ENCODE data around the gene CA14. TPM values are rescaled to one million over a fixed set of nuclear protein-coding genes. Genes with fewer than 3 reads are reported as not detected.
A peak's percentile ranks its signal among the peaks of the same experiment; 100 is the strongest.

The CA14 gene
- total RNA-seq, 6 donors from 2014 or later: 0.61 to 1.0 (median 0.63) TPM; not detected in 2

DNA sequence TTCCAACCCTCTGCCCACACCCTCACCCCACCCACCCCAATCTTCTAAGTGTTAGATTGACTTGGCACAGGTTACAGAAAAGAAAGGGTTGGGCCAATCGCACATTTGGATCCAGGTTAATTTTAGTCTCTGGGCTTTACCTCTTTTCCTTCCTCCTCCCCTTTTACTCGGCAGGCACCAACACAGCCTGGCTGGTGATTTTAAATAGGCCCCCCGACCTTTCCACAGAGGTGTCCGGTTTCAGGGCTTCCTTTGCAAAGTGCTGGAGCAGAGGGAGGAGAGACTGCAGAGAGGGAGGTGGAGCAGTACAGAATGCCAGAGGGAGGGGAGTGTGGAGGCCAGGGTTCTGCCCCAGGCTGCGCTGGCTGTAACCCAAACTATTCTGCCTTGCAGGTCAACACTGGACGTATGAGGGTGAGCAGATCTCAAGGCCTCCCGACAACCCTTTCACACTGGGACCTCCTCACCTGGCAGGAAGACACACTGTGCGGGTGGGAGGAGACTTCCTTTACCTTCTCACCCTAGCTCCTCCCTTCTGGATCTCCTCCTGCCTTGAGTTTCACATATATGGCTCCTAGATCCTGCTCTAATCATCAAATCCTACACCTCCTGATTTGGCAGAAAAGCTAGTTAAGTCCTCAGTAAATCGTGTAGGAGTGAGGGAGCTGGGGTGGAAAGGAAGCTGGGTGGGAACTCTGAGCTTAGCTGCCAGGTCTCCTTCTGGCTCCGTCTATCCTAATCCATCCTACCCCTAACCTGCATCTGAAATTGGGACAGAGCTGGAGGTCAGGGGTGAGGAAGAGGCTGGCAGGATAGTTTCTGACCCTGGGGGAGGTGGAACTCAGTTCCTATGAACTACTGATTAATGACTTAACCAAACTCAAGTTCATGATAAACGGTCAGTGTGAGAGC is 2.4 kb downstream of the CA14 start:
- peak in 1 of 2 donors; percentile 91 for DNase-seq
- no peaks in the 10 kb centered on the region for H3K9me3 ChIP-seq
- H3K4me1 ChIP-seq: peaks cover 9 to 23% (median 13%) of the 10 kb centered on the region in 4 donors
- peak in 1 of 4 donors; percentile 54 for TF ChIP-seq POLR2A (IDR thresholded peaks at IDR 0.05)
- TF ChIP-seq EP300 (IDR thresholded peaks at IDR 0.05): no peak
- peak in 1 of 2 donors; percentile 30 for TF ChIP-seq POLR2AphosphoS5 (IDR thresholded peaks at IDR 0.05)
- TF ChIP-seq, protein P1, sequence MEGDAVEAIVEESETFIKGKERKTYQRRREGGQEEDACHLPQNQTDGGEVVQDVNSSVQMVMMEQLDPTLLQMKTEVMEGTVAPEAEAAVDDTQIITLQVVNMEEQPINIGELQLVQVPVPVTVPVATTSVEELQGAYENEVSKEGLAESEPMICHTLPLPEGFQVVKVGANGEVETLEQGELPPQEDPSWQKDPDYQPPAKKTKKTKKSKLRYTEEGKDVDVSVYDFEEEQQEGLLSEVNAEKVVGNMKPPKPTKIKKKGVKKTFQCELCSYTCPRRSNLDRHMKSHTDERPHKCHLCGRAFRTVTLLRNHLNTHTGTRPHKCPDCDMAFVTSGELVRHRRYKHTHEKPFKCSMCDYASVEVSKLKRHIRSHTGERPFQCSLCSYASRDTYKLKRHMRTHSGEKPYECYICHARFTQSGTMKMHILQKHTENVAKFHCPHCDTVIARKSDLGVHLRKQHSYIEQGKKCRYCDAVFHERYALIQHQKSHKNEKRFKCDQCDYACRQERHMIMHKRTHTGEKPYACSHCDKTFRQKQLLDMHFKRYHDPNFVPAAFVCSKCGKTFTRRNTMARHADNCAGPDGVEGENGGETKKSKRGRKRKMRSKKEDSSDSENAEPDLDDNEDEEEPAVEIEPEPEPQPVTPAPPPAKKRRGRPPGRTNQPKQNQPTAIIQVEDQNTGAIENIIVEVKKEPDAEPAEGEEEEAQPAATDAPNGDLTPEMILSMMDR (IDR thresholded peaks at IDR 0.05): no peak
- peaks cover 0 to 14% (median 11%) of the 10 kb centered on the region in 4 donors for H3K36me3 ChIP-seq
- 30% methylated on average over 11 of the region's 11 CpGs for WGBS, 2 donors
- peak overlapping the region in 3 of 4 donors; percentile 55 to 76 (median 67) for H3K27ac ChIP-seq
- peak; percentile 33 to 92 for ATAC-seq (ENCODE audit: low FRiP score in 2 of 2)
- H3K27me3 ChIP-seq: peaks cover 0 to 4% (median 0%) of the 10 kb centered on the region in 4 donors
- peak overlapping the region in 1 of 4 donors; percentile 21 for H3K4me3 ChIP-seq

DNA sequence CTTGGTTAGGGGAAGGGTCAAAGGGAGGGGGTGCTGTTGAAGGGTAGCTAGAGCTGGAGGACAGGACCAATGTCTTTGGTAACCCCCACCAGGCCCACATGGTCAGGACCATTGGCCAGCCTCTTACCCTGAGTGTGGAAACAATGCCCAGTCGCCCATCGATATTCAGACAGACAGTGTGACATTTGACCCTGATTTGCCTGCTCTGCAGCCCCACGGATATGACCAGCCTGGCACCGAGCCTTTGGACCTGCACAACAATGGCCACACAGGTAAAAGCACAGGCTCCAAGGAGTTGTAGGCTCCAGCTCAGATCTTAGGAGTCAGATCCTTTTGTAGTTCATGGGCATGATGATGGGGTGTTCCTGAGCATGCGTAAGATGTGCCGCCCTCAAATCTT is 3.8 kb downstream of the CA14 start:
- TF ChIP-seq EP300 (IDR thresholded peaks at IDR 0.05) (no peak), POLR2AphosphoS5 (IDR thresholded peaks at IDR 0.05) (no peak), POLR2A (IDR thresholded peaks at IDR 0.05) (no peak)
- TF ChIP-seq, protein P1 (IDR thresholded peaks at IDR 0.05): no peak
- H3K4me1 ChIP-seq: peaks cover 5 to 15% (median 7%) of the 10 kb centered on the region in 4 donors
- no peaks in the 10 kb centered on the region for H3K9me3 ChIP-seq
- H3K4me3 ChIP-seq: no peak overlapping the region
- peaks cover 11 to 28% (median 24%) of the 10 kb centered on the region in 4 donors for H3K36me3 ChIP-seq
- peaks cover 0 to 4% (median 0%) of the 10 kb centered on the region in 4 donors for H3K27me3 ChIP-seq
- DNase-seq (no peak), ATAC-seq (ENCODE audit: low FRiP score in 2 of 2) (no peak)
- WGBS, 2 donors: 86 to 89% methylated on average over 6 of the region's 6 CpGs
- H3K27ac ChIP-seq: no peak overlapping the region

DNA sequence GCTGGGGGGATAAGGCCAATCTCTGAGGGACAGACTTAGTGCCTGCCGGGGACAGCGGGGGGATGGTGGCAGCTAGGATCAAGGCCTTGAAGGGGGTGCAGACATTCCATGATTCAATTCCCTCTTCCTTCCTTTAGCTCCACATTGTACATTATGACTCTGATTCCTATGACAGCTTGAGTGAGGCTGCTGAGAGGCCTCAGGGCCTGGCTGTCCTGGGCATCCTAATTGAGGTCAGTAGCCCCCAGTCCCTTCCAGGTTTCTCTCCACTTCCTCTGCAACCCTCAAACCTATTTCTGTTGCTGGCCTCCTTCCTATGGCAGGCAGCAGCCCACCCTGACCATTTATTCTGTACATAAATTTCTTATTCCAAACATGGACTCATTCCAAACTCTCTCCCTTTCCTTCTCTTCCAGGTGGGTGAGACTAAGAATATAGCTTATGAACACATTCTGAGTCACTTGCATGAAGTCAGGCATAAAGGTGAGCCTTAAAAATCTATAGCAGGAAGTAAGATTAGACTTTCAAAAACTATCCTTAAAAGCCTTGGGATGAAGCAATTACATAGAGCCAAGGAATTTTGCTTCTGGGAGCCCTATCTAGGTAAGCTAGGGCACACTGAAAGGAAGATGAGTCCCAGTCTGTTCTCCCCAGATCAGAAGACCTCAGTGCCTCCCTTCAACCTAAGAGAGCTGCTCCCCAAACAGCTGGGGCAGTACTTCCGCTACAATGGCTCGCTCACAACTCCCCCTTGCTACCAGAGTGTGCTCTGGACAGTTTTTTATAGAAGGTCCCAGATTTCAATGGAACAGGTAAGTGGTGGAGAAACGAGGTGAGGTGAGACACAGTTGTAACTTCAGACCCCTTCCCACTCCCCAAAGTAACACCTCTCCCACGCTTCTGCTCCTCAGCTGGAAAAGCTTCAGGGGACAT is 5.1 kb downstream of the CA14 start:
- WGBS, 2 donors: 85% methylated on average over 6 of the region's 6 CpGs
- no peaks in the 10 kb centered on the region for H3K9me3 ChIP-seq
- DNase-seq (no peak), ATAC-seq (ENCODE audit: low FRiP score in 2 of 2) (no peak)
- H3K4me3 ChIP-seq: no peak overlapping the region
- no peak overlapping the region for H3K27ac ChIP-seq
- H3K27me3 ChIP-seq: peaks cover 0 to 4% (median 0%) of the 10 kb centered on the region in 4 donors
- peaks cover 7 to 18% (median 10%) of the 10 kb centered on the region in 4 donors for H3K4me1 ChIP-seq
- TF ChIP-seq POLR2AphosphoS5 (IDR thresholded peaks at IDR 0.05) (no peak), EP300 (IDR thresholded peaks at IDR 0.05) (no peak), POLR2A (IDR thresholded peaks at IDR 0.05) (no peak)
- TF ChIP-seq, protein P1 (IDR thresholded peaks at IDR 0.05): no peak
- H3K36me3 ChIP-seq: peaks cover 11 to 40% (median 32%) of the 10 kb centered on the region in 4 donors

DNA sequence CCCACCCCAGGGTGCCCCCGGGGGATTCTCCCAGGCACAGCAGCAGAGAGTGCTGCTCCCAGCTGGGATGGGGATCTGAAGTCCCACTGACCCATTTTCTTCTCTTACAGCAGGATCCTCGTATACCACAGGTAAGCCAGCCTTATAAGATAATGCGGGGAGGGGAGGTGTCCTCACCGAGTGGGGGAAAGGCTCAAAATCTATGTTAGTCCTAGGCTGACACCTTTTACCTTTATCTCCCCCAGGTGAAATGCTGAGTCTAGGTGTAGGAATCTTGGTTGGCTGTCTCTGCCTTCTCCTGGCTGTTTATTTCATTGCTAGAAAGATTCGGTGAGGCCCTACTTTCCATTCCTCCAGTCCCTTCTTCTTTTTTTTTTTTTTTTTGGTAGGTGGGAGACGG is 6.0 kb downstream of the CA14 start:
- no peak overlapping the region for H3K4me3 ChIP-seq
- H3K4me1 ChIP-seq: peaks cover 11 to 24% (median 13%) of the 10 kb centered on the region in 4 donors
- 86 to 88% methylated on average over 6 of the region's 6 CpGs for WGBS, 2 donors
- H3K27me3 ChIP-seq: no peaks in the 10 kb centered on the region
- no peaks in the 10 kb centered on the region for H3K9me3 ChIP-seq
- H3K27ac ChIP-seq: no peak overlapping the region
- peaks cover 11 to 40% (median 32%) of the 10 kb centered on the region in 4 donors for H3K36me3 ChIP-seq
- DNase-seq (no peak), ATAC-seq (ENCODE audit: low FRiP score in 2 of 2) (no peak)
- TF ChIP-seq POLR2AphosphoS5 (IDR thresholded peaks at IDR 0.05): no peak
- no peak for TF ChIP-seq POLR2A (IDR thresholded peaks at IDR 0.05)
- no peak for TF ChIP-seq EP300 (IDR thresholded peaks at IDR 0.05)
- TF ChIP-seq, protein P1 (IDR thresholded peaks at IDR 0.05): no peak

All from upper lobe of left lung (tissue), 6 donors.